HL-60/S4 (cell line): ENCODE data around the gene POLR3B.

Experiments used
- in situ Hi-C: fragments of 300-500 bp; cut with MboI; formaldehyde crosslinking; loops from 2 replicates; pipeline ENCODE4 v1.14.3; 2022; ENCODE audit warnings: low sequenced_read_pairs

POLR3B gene

GRCh38 chr12:106522708-106523107, 165.2 kb downstream of the POLR3B start:
- in situ Hi-C loops, result no loop called here

- in situ Hi-C loops, result no loop called here
These were observed 169.8 kb downstream of the POLR3B start for GRCh38 chr12:106527356-106527755.

GRCh38 chr12:106541201-106541600, 183.7 kb downstream of the POLR3B start:
- in situ Hi-C loops, result no loop called here

GRCh38 chr12:106551410-106551809, 193.9 kb downstream of the POLR3B start:
- in situ Hi-C loops, result no loop called here

- in situ Hi-C loops, result no loop called here
These were observed 194.7 kb downstream of the POLR3B start for GRCh38 chr12:106552228-106552627.
